C4-2B (cell line): ENCODE results near the gene ASB13.

Source experiments
- ZFX ChIP-seq: fragments of 450-650 bp; IDR thresholded peaks from 2 replicates; pipeline ENCODE4 v1.6.1; 2017
- TF ChIP-seq, protein P1 (sequence below): fragments of 450-650 bp; conservative IDR thresholded peaks from 2 replicates; pipeline ENCODE4 v1.5.1; 2017; ENCODE audit warnings: mild to moderate bottlenecking

DNA sequence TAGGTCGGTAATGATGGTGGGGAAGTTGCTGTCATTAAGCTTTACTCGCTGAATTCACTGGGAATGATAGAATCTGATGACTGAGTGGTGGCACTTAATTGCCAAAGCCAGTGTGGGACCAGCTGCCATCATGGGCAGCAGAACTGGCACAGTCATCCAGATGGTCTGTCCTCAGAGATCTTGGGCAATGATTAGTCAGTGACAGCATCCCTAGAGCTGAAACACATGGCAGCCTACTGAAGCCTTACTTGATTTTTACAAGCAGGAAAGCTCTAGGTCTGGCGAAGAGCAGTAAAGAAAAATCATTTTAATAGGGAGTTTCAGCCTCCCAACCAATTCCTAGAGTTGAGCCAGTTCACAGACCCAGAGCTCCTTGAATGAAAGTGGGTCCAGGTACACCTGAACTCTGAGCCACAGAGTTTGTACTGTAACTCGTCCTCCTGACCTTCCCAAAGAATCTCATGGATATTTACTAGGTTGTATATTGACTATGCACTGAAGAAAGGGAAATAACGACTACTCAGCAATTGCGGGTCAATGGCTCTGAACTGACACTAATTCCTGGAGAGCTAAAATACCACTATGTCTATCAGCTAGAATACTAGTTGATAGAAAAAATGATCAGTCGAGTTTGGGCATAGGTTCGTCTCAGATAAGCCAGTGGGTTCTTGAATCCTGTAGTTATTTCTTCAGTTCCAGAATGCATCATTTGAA lies 4.4 kb upstream of the ASB13 start:
- TF ChIP-seq, protein P1, sequence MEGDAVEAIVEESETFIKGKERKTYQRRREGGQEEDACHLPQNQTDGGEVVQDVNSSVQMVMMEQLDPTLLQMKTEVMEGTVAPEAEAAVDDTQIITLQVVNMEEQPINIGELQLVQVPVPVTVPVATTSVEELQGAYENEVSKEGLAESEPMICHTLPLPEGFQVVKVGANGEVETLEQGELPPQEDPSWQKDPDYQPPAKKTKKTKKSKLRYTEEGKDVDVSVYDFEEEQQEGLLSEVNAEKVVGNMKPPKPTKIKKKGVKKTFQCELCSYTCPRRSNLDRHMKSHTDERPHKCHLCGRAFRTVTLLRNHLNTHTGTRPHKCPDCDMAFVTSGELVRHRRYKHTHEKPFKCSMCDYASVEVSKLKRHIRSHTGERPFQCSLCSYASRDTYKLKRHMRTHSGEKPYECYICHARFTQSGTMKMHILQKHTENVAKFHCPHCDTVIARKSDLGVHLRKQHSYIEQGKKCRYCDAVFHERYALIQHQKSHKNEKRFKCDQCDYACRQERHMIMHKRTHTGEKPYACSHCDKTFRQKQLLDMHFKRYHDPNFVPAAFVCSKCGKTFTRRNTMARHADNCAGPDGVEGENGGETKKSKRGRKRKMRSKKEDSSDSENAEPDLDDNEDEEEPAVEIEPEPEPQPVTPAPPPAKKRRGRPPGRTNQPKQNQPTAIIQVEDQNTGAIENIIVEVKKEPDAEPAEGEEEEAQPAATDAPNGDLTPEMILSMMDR: no peak
- no peak for TF ChIP-seq ZFX
